Lower leg skin (tissue), 3 donors: ENCODE data around the gene EIF2D.

ENCODE experiments used
- POLR2A ChIP-seq, 2 donors: fragments of 450-650 bp; IDR thresholded peaks; one replicate each; pipeline ENCODE4 v1.6.1; 2016 to 2017; ENCODE audit warnings: antibody characterized with exemption in 2 of 2, mild to moderate bottlenecking in 1 of 2, moderate library complexity in 1 of 2
- TF ChIP-seq, protein P1 (sequence below), 3 donors: fragments of 450-650 bp; IDR thresholded peaks; one replicate each; pipeline ENCODE4 v1.5.1; 2016; ENCODE audit warnings: antibody characterized with exemption in 3 of 3, mild to moderate bottlenecking in 3 of 3, moderate library complexity in 2 of 3

DNA sequence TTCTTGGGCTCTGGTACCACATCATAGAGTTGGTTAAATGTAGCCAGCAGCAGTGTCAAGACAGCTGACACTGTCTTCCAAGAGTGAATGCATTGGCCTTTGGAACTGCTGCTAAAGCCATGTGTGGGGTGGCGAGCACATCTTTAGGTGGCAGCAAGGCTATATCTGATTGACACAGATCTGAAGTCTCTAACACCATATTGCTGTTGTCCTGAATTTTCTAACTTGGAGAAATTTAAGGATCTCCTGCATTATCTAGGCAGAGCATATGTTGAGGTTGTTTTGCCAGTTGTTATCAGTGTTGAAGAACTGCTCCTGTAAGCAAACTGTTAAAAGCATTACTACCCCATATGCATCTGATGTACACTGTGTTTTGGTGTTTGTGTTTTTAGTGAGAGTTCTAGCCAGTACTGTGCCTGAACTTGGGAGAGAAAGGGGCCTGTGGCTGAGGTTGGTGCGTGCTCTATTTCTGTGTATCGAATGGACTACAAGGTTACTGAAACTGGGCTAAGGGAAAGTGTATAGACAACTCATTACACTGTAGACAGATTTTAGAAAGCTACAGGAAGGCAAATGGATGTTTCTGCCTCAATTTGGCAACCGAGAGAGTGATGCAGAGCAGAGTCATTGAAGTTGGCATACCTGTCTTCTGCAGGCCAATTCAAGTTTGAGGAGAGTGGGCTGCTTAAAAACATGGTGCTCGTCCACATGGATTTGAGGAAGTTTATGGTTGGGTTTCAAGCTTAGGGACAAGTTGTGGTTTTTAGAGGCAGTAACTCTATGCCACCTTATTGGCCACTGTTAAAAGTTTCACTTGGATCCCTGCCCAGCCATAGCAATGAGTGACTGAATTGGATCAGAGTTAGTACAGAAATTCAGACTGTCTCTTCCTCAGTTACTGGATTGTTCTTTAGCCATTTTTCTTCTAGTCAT, 40.0 kb upstream of the EIF2D start:
- TF ChIP-seq, protein P1, sequence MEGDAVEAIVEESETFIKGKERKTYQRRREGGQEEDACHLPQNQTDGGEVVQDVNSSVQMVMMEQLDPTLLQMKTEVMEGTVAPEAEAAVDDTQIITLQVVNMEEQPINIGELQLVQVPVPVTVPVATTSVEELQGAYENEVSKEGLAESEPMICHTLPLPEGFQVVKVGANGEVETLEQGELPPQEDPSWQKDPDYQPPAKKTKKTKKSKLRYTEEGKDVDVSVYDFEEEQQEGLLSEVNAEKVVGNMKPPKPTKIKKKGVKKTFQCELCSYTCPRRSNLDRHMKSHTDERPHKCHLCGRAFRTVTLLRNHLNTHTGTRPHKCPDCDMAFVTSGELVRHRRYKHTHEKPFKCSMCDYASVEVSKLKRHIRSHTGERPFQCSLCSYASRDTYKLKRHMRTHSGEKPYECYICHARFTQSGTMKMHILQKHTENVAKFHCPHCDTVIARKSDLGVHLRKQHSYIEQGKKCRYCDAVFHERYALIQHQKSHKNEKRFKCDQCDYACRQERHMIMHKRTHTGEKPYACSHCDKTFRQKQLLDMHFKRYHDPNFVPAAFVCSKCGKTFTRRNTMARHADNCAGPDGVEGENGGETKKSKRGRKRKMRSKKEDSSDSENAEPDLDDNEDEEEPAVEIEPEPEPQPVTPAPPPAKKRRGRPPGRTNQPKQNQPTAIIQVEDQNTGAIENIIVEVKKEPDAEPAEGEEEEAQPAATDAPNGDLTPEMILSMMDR (IDR thresholded peaks at IDR 0.05) = no peak
- TF ChIP-seq POLR2A (IDR thresholded peaks at IDR 0.05) = no peak
